GM21576 (cell line): Measurements from ENCODE around the gene ZNF548.
A peak's percentile ranks its signal among the peaks of the same experiment; 100 is the strongest.

Experiments
- ATAC-seq: cut with Tn5 transposase; IDR thresholded peaks from one replicate; pipeline ENCODE4 v1.9.1; 2021; ENCODE audit warnings: mild to moderate bottlenecking, moderate library complexity; ENCODE audit not compliant: unreplicated experiment

The ZNF548 gene

DNA sequence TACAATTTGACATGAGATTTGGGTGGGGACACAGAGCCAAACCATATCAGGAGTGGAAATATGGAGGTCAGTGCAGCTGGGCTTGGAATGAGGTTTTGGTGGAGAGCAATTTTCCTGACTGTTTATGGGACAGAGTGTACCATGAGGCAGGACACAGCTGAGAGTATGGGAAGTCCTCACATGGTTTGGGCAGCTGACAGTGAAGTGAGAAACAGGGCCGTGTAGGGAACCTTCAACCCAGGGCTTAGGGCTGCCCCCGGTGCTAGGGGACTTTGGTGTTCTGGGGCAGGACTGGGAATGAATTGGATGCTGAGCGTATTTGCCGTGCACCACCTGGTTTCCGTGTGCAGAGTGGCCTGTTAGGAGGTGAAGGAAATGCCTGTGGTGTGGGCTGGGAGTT lies 6.1 kb downstream of the ZNF548 start:
- no peak for ATAC-seq

DNA sequence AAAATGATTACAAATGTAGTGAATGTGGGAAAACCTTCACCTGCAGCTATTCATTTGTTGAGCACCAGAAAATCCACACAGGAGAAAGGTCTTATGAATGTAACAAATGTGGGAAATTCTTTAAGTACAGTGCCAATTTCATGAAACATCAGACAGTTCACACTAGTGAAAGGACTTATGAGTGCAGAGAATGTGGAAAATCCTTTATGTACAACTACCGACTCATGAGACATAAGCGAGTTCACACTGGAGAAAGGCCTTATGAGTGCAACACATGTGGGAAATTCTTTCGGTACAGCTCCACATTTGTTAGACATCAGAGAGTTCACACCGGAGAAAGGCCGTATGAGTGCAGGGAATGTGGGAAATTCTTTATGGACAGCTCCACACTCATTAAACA lies 9.2 kb downstream of the ZNF548 start:
- no peak for ATAC-seq

DNA sequence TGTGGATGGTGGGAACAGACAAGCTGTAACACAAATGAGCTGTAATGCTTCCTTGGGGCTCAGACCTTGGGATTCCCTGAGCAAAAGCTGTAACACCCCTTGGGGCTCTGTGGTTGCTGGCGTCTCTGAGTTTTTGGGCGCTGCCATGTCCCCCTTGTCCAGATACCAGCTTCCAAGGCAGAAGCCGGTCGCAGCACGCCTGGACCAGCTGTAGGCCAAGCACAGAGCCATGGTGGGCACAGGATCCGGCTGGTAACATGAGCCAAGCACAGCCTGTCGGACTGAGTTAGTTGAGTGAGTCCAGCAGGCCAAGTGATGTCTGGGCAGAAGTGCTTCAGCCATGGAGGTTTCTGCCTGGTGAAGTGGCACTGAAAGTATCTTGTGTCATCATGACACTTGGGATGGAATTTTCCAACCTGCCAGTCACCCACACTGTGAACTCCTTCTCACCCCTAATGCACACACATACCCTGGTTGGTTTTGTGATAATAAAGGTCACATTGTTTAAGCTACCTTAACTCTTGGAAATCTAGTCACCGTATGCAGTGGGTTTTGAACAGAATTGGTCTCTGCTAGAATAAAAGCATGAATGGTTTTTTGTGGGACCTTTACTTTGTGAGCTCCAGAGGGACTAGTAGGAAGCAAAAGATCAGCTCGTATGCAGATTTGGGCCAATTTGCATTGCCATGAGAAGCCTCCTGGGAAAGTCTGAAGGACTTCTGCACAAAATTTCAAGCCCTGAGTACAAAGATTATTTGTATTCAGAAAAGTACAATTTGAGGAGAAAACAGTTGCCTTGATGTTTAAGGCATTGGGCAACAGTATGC lies 14.3 kb downstream of the ZNF548 start:
- ATAC-seq, result no peak

DNA sequence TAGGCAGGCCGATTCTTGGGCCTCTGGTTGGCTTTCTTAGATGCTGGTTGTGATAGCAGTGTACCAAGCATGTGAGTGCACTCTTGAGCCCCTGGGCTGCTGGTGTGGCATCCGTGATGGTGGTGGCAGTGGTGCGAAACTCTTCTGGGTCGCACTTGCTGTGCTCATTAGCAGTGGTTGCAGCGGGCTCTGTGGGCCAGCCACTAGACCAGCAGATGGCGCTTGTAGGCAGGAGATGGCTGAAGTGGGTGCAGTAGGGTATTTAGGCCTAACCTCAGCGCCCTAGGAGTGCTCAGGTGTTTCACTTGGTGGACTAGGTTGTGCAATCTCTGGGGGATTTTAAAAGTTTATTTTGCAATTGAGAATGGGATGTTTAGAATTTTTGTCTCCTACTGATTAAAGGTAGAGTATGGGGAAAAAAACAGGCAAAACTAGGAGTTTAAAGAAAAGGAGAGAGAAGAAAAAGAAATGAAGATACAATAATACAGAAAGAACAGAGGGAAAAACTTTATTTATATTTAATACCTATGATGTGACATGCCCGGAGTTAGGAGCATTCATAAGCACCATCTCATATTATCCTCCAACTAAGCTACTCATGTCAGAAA lies 17.0 kb downstream of the ZNF548 start:
- ATAC-seq, result peak; percentile 42

DNA sequence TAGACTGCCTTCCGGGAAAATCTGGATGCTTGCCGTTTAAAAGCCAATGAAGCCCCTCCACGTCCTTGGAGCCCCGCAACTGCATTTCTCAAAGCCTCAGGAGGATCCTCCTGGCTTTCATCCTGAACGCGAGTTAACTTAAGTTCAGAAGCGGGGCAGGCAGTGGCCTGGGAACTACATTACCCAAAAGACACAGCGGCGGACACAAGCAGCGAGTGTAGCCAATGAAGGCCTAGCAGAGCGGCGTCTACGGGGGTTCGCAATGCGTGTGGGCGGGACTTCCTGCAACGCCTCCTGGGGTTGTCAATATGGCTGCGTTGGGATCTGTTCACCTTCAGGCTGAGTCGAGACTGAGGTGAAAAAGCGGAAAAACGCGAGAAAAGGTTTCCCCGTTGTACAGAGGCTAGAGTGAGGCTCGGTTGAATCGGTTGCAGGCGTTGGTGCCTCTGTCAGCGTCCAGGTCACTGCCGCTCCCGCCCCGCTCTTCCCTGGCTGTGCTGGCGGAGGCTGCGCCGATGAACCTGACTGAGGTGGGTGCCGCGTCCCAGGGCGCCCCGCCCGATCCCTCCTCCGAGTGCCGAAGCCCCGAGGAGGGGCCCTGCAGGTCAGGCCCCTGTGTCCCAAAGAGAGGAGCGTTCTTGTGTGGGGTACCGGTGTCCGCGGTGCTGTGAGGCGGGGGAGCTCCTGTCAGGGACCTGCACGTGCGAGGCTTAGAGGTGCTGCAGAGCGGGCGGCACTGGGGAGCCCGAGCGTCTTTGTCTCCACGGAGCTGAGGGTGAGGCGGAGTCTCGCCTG lies 21.4 kb downstream of the ZNF548 start, which contains the start of gene ZNF17:
ZNF17 (plus strand) TSS at position 285 of the 795 bp plus-strand sequence. CDS start 2,455 bp downstream, outside the sequence.
- peak; percentile 96 for ATAC-seq

DNA sequence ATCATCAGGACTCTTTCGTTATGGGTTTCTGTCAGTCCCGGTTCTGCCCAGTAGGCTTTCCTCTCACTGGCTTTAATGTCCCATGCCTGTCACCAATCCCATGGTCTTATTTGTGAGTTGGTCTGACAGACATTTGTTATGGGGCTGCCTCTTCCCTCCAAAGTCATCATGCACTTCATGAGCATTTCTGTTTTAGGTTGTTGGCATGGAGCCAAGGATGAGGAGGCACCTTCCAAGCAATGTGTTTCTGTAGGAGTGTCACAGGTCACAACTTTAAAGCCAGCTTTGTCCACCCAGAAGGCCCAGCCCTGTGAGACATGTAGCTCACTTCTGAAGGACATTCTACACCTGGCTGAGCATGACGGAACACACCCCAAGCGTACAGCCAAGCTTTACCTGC lies 29.8 kb downstream of the ZNF548 start:
- no peak for ATAC-seq

DNA sequence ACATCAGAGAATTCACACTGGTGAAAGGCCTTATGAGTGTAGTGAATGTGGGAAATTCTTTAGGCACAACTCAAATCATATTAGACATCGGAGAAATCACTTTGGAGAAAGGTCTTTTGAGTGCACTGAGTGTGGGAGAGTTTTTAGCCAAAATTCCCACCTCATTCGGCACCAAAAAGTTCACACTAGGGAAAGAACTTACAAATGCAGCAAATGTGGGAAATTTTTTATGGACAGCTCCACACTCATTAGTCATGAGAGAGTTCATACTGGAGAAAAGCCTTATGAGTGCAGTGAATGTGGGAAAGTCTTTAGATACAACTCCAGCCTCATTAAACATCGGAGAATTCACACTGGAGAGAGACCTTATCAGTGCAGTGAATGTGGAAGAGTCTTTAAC lies 31.4 kb downstream of the ZNF548 start:
- no peak for ATAC-seq

DNA sequence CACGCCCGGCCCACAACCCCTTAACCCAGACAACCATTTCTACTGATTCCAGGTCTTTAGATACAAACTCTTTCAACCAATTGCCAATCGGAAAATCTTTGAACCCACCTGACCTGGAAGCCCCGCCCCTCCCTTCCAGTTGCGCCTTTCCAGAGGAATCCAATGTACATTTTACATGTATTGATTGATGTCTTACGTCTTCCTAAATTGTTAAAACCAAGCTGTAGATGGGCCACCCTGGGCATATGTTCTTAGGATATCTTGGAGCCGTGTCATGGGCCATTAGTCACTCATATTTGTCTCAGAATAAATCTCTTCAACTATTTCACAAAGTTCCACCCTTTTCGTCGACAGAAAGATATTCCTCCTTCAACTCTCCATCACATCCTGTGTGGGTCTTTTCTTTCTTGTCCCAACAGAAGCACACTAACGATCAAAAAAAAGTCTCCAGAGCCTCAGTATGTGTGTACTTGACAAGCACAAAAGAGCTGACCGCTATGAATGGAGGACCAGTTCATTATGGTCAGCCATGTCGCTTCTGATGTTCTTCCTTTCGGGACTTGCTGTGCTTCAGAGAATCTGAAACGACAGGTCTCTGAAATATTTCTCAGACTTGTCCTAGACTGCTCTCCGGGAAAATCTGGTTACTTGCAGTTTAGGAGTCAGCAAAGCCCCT lies 44.9 kb downstream of the ZNF548 start:
- ATAC-seq, result peak; percentile 17

DNA sequence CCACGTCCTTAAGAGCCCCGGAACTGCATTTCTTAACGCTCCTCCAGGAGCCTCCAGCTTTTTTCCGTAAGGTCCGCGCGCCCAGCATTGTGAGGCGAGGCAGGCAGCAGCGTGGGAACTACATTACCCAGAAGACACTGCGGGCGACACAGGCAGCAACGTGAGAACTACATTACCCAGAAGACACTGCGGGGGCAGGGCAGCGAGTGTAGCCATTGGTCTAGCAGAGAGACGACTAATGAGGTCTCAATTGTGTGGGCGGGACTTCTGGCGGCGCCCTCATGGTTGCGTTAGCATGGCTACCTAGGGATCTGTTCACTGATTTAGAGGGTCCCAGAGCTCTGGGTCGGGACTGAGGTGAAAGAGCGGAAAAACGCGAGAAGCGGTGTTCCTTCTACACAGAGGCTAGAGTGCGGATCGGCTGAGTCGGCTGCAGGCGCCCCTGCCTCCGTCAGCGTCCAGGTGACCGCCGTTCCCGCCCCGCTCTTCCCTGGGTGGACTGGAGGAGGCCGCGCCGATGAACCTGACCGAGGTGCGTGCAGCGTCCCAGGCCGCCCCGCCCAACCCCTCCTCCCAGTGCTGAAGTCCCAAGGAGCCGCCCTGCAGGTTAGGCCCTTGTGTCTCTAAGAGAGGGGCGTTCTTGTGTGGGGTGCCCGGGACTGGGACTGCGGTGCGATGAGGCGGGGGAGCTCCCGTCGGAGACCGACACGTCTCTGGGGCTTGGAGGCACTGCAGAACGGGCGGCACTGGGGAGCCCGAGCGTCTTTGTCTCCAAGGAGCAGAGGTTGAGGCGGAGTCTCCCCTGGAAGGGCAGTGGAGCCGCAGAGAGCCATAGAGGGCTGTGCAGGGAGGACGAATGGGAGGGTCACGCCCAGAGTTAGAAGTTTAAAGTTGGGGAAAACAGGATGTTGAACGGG lies 45.7 kb downstream of the ZNF548 start, which contains the start of gene ZNF749:
ZNF749 (plus strand) TSS at position 264 of the 917 bp plus-strand sequence; CDS start at position 518, 254 bp downstream.
- ATAC-seq, result peak; percentile 95

DNA sequence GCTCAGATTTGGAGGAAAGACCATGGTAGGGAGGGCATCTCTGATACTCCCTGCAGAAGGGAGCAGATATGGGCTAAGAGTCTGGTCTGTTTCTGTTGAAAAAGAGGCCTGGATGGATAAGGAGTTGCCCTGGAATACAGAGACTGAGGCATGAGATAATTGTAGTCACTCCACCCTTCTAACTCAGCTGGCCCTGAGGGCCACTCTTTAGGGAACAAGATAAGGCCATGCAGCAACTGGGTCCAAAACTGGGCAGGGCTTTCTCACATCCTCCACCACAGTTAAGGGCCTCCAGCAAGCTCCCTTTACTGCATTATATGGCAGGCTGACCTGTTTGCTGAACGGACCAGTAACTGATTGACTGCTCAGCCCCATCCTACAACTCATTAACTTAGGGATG lies 46.8 kb downstream of the ZNF548 start:
- ATAC-seq, result no peak

DNA sequence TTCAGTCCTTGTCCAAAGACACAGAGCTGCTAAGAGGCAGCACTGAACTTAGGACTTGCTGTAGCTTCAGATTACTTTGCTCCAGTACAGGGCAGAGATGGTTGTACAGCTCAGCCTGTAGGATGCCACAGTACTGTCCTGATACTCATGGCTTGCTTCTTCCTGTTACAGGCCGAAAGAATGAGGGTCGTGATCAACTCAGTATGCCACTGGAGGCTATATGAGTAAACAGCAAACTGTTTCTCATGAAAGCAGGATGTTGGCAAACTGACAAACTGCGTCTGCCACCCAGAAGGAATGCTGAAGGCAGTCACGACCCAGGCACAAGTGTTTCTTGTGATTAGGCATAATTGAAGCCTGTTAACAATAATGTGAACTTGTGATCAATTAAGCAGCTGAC lies 48.3 kb downstream of the ZNF548 start:
- ATAC-seq, result no peak

DNA sequence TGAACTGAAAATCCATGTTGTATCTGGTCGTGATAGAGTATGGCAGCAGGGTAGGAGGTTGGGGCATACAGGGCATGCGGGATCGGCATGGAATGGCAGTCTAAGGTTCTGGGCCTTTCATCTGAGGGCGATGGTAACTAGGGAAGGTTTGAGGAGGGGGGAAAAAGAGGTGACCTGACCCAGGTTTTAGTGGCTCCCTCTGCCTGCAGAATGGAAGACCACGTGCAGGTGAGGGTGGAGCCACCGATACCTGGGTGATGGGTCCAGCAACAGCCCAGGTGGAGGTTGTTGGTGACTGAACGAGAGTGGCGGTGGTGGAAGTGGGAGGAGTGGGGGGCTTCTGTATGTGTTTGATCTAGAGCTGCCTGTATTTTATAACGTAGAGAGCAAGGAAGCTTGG lies 49.3 kb downstream of the ZNF548 start:
- ATAC-seq, result no peak

DNA sequence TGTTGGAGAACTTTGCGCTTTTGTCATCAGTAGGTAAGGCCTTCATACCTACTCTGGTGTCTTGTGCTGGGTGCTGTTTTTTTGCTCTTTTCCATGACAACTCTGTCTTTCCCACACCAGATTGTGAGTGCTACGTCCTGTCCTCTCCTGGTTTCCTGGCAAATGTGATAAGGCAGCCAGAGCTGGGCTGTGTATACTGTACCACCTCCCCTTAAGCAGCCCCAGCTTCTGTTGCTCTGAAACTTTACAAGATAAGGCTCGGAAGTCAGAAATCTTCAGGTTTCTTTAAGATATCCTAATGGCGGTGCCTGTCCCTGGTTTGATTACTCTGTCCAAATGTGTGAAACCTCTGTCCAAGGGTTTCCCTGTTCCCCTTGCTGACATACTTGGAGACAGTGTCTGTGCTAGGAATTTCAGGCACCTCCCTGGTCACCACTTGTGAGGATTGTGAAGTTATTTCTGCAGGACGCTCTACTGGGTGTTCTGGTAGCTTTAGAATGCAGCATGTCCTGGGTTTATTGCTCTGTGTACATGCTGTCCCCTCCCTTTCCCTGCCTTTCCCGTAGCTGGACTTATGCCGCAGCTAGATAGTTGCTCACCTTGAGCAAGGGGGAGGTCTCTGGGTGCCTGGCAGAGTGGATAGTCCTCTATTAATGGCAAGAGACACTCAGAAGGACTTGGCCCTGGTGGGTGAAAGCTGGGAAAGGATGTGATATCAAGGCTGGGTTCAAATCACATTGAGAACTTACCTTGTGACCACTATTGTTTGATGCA lies 52.5 kb downstream of the ZNF548 start:
- no peak for ATAC-seq

DNA sequence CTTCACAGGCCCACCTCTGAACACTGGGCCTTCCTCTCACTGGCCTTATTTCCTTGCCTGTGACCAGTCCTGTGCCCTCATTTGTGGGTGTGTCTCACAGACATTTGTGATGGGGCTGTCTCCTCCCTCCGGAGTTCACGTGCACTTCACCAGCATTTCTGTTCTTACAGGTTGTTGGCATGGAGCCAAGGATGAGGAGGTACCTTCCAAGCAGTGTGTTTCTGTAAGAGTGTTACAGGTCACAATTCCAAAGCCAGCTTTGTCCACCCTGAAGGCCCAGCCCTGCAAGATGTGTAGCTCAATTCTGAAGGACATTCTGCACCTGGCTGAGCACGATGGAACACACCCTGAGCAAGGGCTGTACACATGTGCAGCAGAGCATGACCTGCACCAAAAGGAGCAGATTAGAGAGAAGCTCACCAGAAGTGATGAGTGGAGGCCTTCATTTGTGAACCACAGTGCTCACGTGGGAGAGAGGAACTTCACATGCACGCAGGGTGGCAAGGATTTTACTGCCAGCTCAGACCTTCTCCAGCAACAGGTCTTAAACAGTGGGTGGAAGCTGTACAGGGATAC lies 53.6 kb downstream of the ZNF548 start:
- ATAC-seq, result no peak

DNA sequence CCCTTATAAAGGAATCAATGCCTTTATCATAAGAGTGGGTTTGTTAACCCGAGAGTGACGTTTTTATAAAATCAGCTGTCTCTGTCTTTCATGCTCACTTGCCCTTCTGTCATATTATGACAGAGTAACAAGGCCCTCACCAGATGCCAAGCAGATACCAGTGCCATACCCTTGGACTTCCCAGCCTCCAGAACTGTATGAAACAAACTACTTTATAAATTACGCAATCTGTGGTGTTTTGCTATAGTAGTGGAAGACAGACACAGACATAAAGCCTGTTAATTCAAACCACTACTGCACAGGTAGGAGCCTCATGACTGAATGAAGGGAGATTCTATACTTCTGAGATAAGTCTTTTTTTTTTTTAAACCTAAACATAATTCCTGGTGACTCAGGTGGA lies 62.7 kb downstream of the ZNF548 start:
- no peak for ATAC-seq
